Body of pancreas (tissue), 4 donors: Measurements from ENCODE around the gene CCDC124. TPM values are rescaled to one million over a fixed set of nuclear protein-coding genes. Genes with fewer than 3 reads are reported as not detected.

Experiments
- ATAC-seq: fragments of 150-250 bp; one replicate; pipeline ENCODE4 v1.9.1; 2016
- DNase-seq, 4 donors: peaks; one replicate each; pipeline ENCODE4 v3.0.0-alpha.2; 2019
- H3K27ac ChIP-seq, 4 donors: fragments of 200-600 bp; sonication (generic); 1 replicate in 3 of 4; 2 replicates in 1 of 4; pipeline versions ENCODE4 v1.5.1 to v1.6.1; 2016 to 2019; ENCODE audit warnings: mild to moderate bottlenecking in 1 of 4, mixed read lengths in 1 of 4, moderate library complexity in 1 of 4
- H3K27me3 ChIP-seq, 2 donors: fragments of 200-600 bp; sonication (generic); one replicate each; pipeline ENCODE4 v1.6.0; 2016; ENCODE audit warnings: mild to moderate bottlenecking in 1 of 2
- H3K36me3 ChIP-seq, 2 donors: fragments of 200-600 bp; sonication (generic); replicated peaks in 1 of 2; 2 replicates each; pipeline ENCODE4 v1.5.1; 2016; ENCODE audit warnings: low read depth in 2 of 2; ENCODE audit not compliant: insufficient read depth in 1 of 2
- H3K4me1 ChIP-seq: fragments of 200-600 bp; sonication (generic); one replicate; pipeline ENCODE4 v1.6.0; 2016
- H3K4me3 ChIP-seq, 2 donors: fragments of 200-600 bp; sonication (generic); 1 replicate in 1 of 2; 2 replicates in 1 of 2; pipeline ENCODE4 v1.5.1; 2016 to 2019
- H3K9me3 ChIP-seq, 3 donors: fragments of 200-600 bp; sonication (generic); 1 replicate in 2 of 3; 2 replicates in 1 of 3; pipeline ENCODE4 v1.5.1; 2016
- POLR2A ChIP-seq, 3 donors: fragments of 450-650 bp; IDR thresholded peaks; one replicate each; pipeline ENCODE4 v1.6.1; 2016; ENCODE audit warnings: antibody characterized with exemption in 3 of 3, mild to moderate bottlenecking in 2 of 3
- WGBS, 2 donors: methylation state at CpG; one replicate each; pipeline ENCODE4 v1.1.5; 2017; 5-methylcytosine and 5-hydroxymethylcytosine counted together
- intact Hi-C: fragments of 100-400 bp; cut with DNase I; formaldehyde crosslinking; loops from one replicate; pipeline ENCODE4 v1.15.1; 2023
- total RNA-seq, 2 donors: library from RNA; depleted of rRNA; stranded (reverse); fragments of >200 nt; gene quantifications; one replicate each; pipeline ENCODE4 v1.1.0, GENCODE V29; 2016
- TF ChIP-seq, protein P1 (sequence below), 7 experiments: fragments of 450-650 bp in 4 of 7; fragments of 200-600 bp in 3 of 7; sonication (generic) in 3 of 7; IDR thresholded peaks; one replicate each; pipeline ENCODE4 v1.5.1; 2016 to 2019; ENCODE audit warnings: antibody characterized with exemption in 7 of 7

Gene CCDC124
- total RNA-seq, 2 donors from 2014 or later = 25.2 to 84.0 TPM

- TF ChIP-seq, protein P1, sequence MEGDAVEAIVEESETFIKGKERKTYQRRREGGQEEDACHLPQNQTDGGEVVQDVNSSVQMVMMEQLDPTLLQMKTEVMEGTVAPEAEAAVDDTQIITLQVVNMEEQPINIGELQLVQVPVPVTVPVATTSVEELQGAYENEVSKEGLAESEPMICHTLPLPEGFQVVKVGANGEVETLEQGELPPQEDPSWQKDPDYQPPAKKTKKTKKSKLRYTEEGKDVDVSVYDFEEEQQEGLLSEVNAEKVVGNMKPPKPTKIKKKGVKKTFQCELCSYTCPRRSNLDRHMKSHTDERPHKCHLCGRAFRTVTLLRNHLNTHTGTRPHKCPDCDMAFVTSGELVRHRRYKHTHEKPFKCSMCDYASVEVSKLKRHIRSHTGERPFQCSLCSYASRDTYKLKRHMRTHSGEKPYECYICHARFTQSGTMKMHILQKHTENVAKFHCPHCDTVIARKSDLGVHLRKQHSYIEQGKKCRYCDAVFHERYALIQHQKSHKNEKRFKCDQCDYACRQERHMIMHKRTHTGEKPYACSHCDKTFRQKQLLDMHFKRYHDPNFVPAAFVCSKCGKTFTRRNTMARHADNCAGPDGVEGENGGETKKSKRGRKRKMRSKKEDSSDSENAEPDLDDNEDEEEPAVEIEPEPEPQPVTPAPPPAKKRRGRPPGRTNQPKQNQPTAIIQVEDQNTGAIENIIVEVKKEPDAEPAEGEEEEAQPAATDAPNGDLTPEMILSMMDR (IDR thresholded peaks at IDR 0.05) = no peak
- TF ChIP-seq POLR2A (IDR thresholded peaks at IDR 0.05) = no peak
- ATAC-seq = no peak
- Histone ChIP-seq H3K36me3 (no peaks in the 10 kb centered on the region), H3K4me1 (peaks cover 22% of the 10 kb centered on the region), H3K4me3 (peak overlapping the region; percentile 66 to 91), H3K27ac (peak overlapping the region in 3 of 4 donors; percentile 81 to 84 (median 84)), H3K27me3 (no peaks in the 10 kb centered on the region), H3K9me3 (no peaks in the 10 kb centered on the region)
- no peak for DNase-seq
- intact Hi-C loops = no loop called here
- WGBS, 2 donors = 15 to 20% methylated on average over 19 of the region's 19 CpGs
These were observed 757 bp downstream of the CCDC124 start for GRCh38 chr19:17933414-17934129.

- no peak overlapping the region for H3K27ac ChIP-seq
- H3K4me3 ChIP-seq = no peak overlapping the region
- WGBS, 2 donors = 89 to 92% methylated on average over 19 to 20 of the region's 21 CpGs
- no peaks in the 10 kb centered on the region for H3K27me3 ChIP-seq
- peaks cover 0 to 2% of the 10 kb centered on the region in 2 donors for H3K36me3 ChIP-seq
- no peaks in the 10 kb centered on the region for H3K9me3 ChIP-seq
- intact Hi-C loops = loop anchor here (5.0 kb wide), 1 partner anchor 69 kb away; no protein-coding TSS in a partner anchor
- TF ChIP-seq POLR2A (IDR thresholded peaks at IDR 0.05) = no peak
- TF ChIP-seq, protein P1 (IDR thresholded peaks at IDR 0.05) = no peak
- peaks cover 22% of the 10 kb centered on the region for H3K4me1 ChIP-seq
- ATAC-seq (no peak), DNase-seq (no peak)
These were observed 3.6 kb downstream of the CCDC124 start for GRCh38 chr19:17936379-17936778.

DNA sequence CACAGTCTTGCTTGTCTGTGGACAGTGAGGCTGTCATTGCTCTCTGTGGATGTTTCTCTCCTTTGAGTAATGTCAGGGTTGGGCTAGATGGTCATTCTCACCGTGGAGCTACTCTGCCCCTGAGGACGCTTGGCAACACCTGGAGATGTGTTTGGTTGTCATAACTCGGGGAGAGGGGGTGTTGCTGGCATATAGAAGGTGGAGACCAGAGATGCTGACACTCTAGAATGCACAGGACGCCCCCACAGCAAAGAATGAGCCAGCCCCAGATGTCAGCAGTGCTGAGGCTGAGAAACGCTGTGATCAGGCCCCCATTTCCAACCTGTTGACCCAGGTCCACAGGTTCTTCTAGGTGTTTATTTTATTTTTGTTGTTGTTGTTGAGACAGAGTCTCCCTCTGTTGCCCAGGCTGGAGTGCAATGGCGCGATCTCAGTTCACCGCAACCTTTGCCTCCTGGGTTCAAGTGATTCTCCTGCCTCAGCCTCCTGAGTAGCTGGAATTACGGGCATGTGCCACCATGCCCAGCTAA lies 4.6 kb downstream of the CCDC124 start:
- DNase-seq = no peak

DNA sequence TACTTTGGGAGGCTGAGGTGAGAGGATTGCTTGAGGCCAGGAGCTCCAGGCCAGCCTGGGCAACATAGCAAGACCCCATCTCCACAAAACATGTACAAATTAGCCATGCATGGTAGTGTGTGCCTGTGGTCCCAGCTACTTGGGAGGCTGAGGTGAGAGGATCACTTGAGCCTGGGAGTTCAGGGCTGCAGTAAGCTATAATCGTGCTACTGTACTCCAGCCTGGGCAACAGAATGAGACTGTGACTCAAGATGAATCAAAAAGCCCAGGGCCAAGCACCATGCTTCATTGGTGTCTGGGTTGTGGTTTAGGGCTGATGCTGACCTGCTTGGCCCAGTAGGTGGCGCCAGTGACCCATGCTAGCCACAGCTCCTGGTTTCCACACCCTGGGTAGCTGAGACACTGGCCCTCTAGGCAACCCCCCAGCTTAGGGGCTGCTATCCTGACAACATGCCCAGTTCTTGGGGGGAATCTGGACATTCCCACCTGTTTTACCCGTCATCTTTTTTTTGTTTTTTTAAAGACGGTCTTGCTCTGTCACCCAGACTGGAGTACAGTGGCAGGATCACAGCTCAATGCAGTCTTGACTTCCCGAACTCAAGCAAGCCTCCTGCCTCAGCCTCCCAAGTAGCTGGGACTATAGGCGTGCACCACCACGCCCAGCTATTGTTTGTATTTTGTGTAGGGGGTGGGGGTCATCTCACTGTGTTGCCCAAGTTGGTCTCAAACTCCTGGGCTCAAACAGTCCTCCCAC lies 5.5 kb downstream of the CCDC124 start:
- peaks cover 0 to 2% of the 10 kb centered on the region in 2 donors for H3K36me3 ChIP-seq
- H3K4me3 ChIP-seq = no peak overlapping the region
- peak; percentile 89 for ATAC-seq
- intact Hi-C loops = loop anchor here (5.0 kb wide), 1 partner anchor 71 kb away; no protein-coding TSS in a partner anchor
- peak; percentile 79 to 85 (median 82) for DNase-seq
- peaks cover 13% of the 10 kb centered on the region for H3K4me1 ChIP-seq
- TF ChIP-seq, protein P1 (IDR thresholded peaks at IDR 0.05) = peak; percentile 87 to 97 (median 89)
- TF ChIP-seq POLR2A (IDR thresholded peaks at IDR 0.05) = no peak
- H3K27ac ChIP-seq = no peak overlapping the region
- H3K27me3 ChIP-seq = no peaks in the 10 kb centered on the region
- no peaks in the 10 kb centered on the region for H3K9me3 ChIP-seq
- WGBS, 2 donors = 40 to 43% methylated on average over 5 to 7 of the region's 7 CpGs

More for the DNA sequence above, 4.6 kb downstream of the CCDC124 start:
- Histone ChIP-seq H3K4me1 (peaks cover 13% of the 10 kb centered on the region), H3K36me3 (peaks cover 0 to 2% of the 10 kb centered on the region in 2 donors), H3K4me3 (no peak overlapping the region), H3K27me3 (no peaks in the 10 kb centered on the region), H3K9me3 (no peaks in the 10 kb centered on the region), H3K27ac (no peak overlapping the region)
- no peak for ATAC-seq
- TF ChIP-seq POLR2A (IDR thresholded peaks at IDR 0.05) = no peak
- TF ChIP-seq, protein P1 (IDR thresholded peaks at IDR 0.05) = no peak
- WGBS, 2 donors = 88 to 90% methylated on average over 8 to 9 of the region's 9 CpGs
- intact Hi-C loops = loop anchor here (5.0 kb wide), 1 partner anchor 70 kb away; no protein-coding TSS in a partner anchor
